Stimulated activated naive CD8-positive, alpha-beta T cell treated with anti-CD3 and anti-CD28 coated beads, Interleukin-15, Interleukin-2, amounts not matched to agents 100 U/mL and 50 U/mL, for 24 hours (primary cell): Measurements from ENCODE around the gene KLF13.

Experiments used
- ATAC-seq: fragments of 150-1000 bp; cut with Tn5 transposase; one replicate; pipeline ENCODE4 v1.10.0; 2021
- DNase-seq: peaks from one replicate; pipeline ENCODE4 v3.0.0; 2021

The KLF13 gene

GRCh38 chr15:31383139-31383538 lies 56.5 kb downstream of the KLF13 start:
- ATAC-seq (no peak), DNase-seq (no peak)

DNA sequence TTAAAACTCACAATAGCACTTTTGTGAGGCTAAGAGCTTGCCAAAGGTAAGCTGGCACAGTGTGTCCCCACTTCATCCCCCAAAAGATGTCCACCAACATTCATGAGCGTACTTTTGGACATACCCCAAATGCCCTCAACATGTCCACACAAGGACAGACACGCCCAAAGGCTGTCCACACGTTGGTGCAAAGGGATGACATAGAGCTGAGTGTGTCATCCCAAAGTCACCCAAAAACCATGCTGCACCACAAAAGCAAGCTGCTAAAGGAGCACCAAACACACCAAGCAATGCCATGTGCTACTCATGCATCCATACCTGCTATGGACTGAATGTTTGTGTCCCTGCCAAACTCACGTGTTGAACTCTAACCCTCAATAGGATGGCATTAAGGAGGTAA lies 57.9 kb downstream of the KLF13 start:
- DNase-seq (no peak), ATAC-seq (no peak)

DNA sequence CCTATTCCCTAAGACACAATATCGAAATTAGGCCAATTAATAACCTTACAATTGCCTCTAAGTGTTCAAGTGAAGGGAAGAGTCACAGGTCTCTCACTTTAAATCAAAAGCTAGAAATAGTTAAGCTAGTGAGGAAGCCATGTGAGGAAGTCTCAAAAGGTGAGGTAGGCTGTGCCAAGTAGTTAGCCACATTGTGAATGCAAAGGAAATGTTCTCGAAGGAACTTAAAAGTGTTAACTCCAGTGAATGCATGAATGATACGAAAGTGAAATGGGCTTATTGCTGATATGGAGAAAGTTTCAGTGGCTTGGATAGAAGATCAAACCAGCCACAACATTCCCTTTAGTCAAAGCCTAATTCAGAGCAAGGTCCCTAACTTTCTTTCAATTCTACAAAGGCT lies 59.1 kb downstream of the KLF13 start:
- no peak for DNase-seq
- no peak for ATAC-seq

DNA sequence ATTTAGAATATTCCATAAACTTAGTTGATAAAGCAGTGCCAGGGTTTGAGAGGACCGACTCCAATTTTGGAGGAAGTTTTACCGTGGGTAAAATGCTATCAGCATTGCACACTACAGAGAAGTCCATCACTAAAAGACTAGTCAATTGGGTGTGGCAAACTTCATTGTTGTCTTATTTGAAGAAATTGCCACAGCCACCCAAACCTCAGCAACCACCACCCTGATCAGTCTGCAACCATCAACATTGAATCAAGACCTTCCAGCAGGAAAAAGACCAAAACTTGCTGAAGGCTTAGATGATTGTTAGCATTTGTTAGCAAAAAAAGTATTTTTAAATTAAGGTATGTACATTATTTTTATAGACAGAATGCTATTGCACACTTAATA lies 60.5 kb downstream of the KLF13 start:
- DNase-seq, result no peak
- ATAC-seq, result peak; percentile 34

DNA sequence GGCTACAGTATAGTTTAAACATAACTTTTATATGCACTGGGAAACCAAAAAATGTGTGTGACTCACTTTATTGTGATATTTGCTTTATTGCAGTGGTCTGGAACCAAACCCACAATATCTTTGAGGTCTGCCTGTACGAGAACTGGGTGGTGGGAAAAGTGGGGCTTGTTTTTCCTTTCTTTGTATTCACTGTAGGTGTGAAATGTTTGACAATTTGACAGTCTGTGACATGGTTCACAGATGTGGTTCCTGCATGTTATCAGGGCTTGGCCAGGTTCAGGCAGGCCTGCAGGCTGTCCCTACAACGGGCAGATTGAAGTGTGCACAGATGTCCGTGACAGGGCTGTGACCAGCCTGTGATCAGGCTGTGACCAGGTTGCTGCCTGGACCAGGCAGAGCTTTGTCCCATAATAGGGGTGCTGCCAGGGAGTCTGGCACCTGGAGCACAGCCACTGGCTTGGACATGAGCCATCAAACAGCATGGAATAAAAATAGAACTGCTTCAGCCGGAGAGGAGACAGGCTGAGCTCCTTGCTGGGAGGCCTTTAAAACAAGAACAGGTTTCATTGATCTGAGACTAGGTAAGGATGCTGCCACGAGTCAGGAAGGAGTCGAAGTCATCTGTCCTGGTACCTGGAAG lies 61.0 kb downstream of the KLF13 start:
- peak; percentile 34 for DNase-seq
- peak; percentile 75 for ATAC-seq

- DNase-seq (no peak), ATAC-seq (no peak)
Observed at GRCh38 chr15:31389576-31389975, 62.9 kb downstream of the KLF13 start.

DNA sequence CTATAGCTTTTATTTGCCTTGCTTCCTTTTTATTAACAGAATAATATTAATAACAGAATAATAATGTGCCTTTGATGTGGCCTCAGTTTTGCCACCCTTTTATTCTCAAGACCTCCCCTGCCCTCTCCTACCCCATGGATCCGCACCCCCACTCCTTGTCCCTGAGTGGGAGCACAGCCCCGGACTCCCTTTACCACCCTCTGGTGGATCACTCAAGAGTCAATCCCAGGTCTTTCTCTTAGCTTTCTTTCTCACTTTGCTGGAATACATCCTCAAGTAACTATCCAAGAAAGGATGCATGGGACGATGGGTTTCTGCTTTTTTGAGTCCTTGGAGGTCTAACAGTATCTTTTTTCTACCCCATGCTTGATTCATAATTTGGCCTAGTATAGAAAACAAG lies 63.4 kb downstream of the KLF13 start:
- ATAC-seq (no peak), DNase-seq (no peak)

DNA sequence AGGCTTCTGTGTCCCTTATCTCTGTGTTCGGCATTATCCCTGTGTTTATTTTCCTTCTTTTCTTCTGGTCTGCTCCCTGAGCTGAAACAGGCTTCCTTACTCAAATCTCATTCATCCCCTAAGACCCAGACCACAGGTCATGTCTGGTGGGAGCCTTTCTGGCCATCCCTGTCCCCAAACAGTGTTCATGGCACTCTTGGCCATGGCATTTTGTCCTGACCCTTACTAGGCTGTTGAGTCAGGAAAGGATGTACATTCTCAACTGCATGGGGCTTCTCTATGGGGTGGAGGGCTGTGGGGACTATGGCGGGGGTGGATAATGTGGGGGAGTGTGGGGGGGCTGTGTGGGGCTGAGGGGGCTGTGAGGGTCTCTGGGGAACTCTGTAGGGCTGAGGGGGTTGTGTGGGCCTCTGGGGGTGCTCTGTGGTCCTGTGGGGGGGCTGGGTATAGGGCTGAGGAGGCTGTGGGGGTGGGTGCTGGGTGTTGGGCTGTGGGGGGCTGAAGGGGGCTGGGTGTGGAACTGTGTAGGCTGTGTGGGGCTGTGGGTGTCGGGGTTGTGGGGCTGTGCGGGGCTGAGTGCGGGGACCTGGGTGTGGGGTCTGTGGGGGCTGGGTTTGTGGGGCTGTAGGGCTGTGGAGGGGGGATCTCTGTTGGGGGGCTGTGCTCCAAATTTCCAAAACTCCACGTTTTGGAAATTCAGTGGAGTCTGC lies 64.3 kb downstream of the KLF13 start:
- ATAC-seq, result no peak
- DNase-seq, result no peak

DNA sequence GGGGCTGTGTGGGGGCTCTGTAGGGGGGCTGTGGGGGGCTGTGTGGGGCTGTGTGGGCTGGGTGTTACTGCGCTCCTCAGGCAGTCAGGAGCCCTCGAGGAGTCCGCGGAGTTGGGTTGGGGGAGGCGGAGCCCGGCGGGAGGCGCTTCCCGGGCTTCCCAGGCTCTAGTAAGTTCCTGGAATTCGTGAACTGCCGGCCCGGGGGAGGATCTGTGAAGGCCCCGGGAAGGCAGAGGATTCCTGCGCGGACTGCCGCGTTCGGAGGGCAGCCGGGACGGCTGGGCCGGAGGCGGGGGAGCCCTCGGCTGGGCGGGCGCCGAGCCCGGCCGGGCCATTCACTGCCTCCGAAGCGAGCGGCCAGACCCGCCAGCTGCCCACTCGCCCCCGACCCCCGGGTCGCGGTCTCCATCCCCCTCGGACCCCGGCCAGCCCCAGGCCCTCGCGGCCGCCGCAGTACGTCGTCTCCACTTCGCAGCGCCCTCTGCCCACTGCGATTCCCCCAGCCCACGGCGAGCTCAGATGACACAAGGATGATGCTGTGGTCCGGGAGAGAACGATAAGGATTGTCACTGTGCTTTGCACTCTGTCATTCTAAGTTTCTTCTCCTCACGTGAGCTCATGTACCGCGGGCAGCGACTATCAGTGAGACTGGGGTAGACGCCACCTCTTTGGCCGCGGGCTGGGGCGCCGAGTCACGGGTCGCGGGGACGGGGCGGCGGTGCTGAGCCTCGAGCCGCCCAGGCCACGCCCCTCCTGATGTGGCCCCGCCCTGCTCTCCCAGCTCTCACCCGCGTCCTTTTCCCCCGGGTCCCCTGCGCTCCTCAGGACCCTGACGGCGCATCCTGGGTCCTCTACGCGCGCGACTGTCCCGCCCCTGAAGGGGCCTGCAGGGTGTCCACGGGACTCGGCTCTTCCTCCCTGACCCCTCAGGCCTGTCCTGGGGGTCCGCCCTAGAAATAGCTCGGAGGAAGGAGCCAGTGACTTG lies 65.3 kb downstream of the KLF13 start:
- DNase-seq, result peak; percentile 88
- peak; percentile 85 for ATAC-seq

DNA sequence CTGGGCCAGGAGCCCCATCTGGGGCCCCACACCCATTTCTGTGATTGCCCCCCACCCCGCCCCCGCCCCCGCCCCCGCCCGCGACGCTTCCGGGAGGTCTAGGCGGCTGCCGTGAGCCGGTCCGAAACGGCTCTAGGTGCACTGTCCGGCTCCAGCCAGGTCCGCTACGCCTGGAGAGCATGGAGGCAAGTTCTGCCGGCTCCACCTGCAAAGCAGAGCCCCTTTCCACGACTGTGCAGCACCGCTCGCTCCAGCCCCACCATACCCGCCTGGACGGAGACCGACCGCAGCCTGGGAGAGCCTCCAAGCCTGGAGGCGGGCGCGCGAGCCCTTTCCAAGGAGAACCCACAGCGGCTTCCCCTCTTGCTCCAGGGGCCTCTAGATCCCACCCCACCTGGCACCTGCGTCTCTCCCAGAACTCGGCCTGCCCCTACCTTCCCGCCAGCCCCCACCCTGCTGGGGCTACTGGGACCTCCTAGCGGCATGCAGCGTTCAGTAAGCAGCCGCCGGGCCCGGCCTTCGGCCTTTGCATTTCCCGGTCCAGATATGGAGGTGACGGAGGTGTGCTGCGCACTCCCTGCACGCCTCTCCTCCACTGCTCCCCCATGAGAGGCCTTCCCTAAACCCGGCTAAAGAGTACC lies 66.2 kb downstream of the KLF13 start:
- ATAC-seq (peak; percentile 8), DNase-seq (no peak)

DNA sequence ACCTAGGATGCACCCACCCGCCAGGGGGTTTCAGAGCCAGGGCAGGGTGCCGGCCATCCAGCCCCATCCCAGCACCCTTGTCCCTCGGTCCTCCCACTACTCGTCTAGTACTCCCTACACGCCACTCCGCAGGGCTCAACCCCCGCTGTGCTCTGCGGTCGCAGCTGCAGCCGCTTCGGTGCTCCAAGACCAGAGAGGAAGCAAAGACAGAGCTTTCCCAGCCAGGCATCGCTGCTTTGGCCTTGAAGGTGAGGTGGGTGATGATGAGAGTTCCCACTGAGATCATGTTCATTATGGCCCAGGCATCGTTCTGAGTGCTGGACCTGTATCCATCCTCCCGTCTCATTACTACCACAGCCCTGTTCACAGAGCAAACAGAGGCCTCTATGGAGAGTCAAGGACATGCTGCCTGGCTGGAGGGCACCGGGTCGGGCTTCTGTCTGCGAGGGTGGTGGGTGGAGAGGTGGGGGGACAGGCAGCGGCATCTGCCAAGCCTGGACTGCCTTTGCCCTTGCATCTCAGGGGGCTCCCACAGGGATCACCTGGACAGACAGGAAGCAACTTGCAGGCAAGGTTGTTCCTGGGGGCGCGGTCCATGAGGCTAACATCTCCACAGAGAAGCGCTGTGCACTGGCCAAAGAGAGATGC lies 66.9 kb downstream of the KLF13 start:
- no peak for DNase-seq
- ATAC-seq, result no peak

DNA sequence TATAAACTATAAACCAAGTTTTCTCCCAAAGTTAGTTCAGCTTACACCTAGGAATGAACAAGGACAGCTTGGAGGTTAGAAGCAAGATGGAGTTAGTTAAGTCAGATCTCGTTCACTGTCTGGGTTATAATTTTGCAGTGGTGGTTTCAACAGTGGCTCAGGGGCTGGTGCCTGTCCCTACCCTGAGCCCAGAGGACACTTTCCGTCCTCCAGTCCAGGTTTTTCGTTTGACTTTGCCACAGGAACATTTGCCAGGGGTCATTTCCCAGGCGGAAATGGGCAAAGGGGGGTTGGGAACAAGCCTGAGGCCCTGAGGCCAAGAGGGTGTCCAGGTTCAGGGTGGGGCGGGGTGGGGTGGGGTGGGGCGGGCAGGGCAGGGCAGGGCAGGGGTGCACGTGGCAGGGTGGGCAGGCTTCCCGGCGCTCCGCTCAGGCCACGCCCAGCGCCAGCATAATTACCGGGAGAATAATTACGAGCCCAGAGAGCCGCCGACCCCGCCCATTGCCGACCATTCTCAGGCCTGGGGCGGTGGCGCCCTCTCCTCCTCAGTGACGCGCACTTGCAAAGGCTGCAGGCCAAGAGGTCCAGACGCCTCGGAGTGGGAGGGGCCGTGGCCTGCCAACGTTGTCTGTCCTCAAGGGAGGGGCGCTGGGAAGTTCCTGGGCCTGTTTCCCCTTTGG lies 70.4 kb downstream of the KLF13 start:
- no peak for ATAC-seq
- DNase-seq, result no peak

DNA sequence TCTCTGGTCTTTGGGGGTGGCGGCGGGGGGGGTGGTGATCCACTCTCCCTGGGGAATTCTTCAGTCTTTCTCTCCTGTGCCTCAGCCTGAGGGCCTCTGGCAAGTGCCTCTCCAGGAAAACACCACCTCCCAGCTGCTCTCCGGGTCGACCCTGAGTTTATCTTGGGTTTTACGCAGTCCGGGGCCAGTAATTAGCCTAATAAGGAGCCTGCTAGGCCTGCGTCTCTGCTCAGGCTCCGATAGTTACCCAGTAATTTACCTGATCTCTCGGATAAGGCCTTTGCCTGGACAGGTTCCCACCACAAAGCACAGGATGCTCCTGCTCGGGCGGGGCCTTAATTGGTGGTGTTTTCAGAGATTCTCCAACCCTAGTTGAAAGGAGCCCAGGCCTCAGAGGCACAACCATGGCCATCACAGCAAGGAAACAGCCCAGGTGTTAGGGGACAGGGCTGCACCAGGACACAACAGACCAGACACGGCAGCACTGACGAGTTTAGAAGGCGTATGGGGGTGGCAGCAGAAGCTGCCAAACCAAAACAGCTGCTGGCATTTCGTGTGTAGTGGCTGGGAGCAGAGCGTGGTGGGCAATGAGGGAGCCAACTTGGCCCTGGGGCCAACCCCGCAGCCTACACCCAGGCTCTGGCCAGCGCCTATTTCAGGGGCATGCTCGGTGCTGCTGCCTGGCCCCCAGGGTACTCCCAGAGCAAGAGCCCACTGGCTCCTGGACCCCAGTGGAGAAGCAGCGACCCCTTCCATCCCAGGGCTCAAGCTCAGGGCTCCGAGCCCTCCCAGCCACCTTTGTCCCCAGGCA lies 71.4 kb downstream of the KLF13 start:
- DNase-seq (no peak), ATAC-seq (no peak)

DNA sequence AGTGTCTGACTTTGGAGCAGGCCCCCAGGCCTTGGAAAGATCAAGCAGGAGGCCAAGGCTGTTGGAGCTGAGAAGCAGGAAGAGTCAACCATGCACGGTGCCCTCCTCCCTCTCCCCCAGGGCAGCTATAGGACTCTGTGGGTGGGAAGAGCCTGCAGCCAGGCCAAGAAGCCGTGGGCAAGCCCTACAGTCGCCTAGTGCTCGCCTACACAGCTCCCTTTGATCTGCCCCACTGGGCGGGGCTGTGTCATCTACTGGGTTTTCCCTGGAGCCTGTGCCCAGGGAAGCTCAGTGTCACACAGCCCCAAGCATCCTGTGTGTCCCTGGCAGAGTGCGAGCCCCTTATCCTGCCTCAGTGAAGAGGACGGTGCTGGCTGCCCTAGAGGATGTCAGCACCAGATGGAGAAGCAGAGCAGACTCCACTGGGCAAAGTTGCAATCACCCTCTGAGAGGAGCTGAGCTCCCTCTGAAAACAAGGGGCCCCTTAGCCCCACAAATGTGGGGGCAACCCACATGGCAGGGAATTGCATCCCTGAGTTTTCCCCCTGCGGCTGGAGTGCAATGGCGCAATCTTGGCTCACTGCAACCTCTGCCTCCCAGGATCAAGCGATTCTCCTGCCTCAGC lies 72.2 kb downstream of the KLF13 start:
- DNase-seq (peak; percentile 49), ATAC-seq (peak; percentile 34)

DNA sequence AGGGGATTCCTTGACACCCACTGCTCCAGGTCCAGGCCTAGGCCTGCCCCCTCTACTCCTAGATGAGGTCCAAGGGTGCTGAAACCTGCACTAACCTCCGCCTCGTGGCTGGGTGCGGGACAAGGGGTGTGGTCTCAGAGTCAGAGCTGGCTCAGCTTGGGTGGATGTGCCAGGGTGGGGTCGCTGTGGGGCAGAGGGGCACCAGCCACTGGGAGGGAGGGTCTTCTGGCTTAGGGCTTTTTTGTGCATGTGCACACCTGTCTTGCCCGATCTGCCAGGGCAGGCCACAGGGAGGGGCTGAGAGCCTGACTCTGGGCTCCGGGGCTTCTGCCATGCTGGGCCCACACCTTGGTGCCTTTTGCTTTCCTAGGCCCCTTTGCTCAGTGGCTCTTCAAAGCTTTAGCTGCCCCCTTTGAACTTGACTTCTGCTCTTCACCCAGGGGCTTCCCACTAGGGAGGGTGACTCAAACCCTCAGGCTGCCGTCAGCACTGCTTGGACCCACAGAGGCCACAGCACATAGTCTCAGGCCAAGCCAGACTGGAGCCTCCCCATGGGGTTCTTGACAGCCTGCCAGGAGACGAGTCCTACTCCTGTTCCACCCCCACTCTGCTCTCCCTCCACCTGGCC lies 73.0 kb downstream of the KLF13 start:
- ATAC-seq (peak; percentile 92), DNase-seq (peak; percentile 60)

- DNase-seq (no peak), ATAC-seq (peak; percentile 60)
Observed at GRCh38 chr15:31400222-31400927, 73.7 kb downstream of the KLF13 start.

DNA sequence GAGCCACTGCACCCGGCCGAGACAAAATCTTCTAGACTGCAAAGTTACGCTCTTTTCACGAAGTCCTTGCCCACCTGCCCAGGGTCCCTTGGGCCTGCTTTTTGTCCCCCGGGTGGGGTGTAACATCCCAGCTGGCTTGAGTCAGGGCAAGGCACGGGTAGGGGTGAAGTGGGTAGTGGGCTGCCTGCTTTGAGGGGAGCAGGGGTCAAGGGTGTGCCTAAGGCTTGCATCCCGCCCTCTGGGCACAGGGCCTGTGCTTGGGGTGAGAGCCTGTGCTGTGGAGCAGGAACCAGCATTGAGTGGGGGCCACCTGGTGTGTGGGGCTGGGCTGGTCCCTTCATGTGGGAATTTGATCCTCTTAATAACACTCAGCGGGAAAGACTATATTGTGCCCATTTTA lies 74.6 kb downstream of the KLF13 start:
- ATAC-seq (no peak), DNase-seq (no peak)

GRCh38 chr15:31402003-31402402 lies 75.4 kb downstream of the KLF13 start:
- ATAC-seq (no peak), DNase-seq (no peak)
